NCI-H526 treated with DMSO at 0.1 percent for 48 hours (cell line): ENCODE data around the gene SRI.
"Not testable (repeated sequence)": the region's sequence is repeated elsewhere in the genome, so short reads cannot be mapped to it uniquely, and the experiment has no call there.

Experiments
- DNase-seq: peaks from one replicate; lab custom pipeline; 2025; lab: John Stamatoyannopoulos, UW

The SRI gene

GRCh38 chr7:88219781-88220747, at the start of gene SRI:
SRI (minus strand) TSS chr7:88220038; CDS start chr7:88220026, 12 bp downstream.
- peak; percentile 72 for DNase-seq

- no peak for DNase-seq
Measured at GRCh38 chr7:88269586-88269985, 49.7 kb upstream of the SRI start.

- no peak for DNase-seq
Measured at GRCh38 chr7:88268858-88269257, 49.0 kb upstream of the SRI start.

GRCh38 chr7:88268051-88268450, 48.2 kb upstream of the SRI start:
- DNase-seq: no peak

- no peak for DNase-seq
Measured at GRCh38 chr7:88267421-88267820, 47.6 kb upstream of the SRI start.

GRCh38 chr7:88264987-88265386, 45.1 kb upstream of the SRI start:
- DNase-seq: not testable (repeated sequence)

- no peak for DNase-seq
Measured at GRCh38 chr7:88262562-88262961, 42.7 kb upstream of the SRI start.

- DNase-seq: no peak
Measured at GRCh38 chr7:88260719-88261118, 40.9 kb upstream of the SRI start.

- DNase-seq: no peak
Measured at GRCh38 chr7:88259656-88260380, 40.0 kb upstream of the SRI start.

- DNase-seq: not testable (repeated sequence)
Measured at GRCh38 chr7:88258296-88258695, 38.5 kb upstream of the SRI start.

GRCh38 chr7:88256906-88257305, 37.1 kb upstream of the SRI start:
- DNase-seq: no peak

- no peak for DNase-seq
Measured at GRCh38 chr7:88254721-88255424, 35.0 kb upstream of the SRI start.

GRCh38 chr7:88253640-88254039, 33.8 kb upstream of the SRI start:
- DNase-seq: no peak

GRCh38 chr7:88244258-88244657, 24.4 kb upstream of the SRI start:
- no peak for DNase-seq

- DNase-seq: peak; percentile 42
Measured at GRCh38 chr7:88243345-88243909, 23.6 kb upstream of the SRI start.

- DNase-seq: no peak
Measured at GRCh38 chr7:88239852-88240251, 20.0 kb upstream of the SRI start.

GRCh38 chr7:88233828-88234227, 14.0 kb upstream of the SRI start:
- no peak for DNase-seq

- DNase-seq: no peak
Measured at GRCh38 chr7:88230646-88231045, 10.8 kb upstream of the SRI start.

GRCh38 chr7:88229302-88229995, 9.6 kb upstream of the SRI start:
- DNase-seq: no peak

- DNase-seq: no peak
Measured at GRCh38 chr7:88226886-88227516, 7.2 kb upstream of the SRI start.

GRCh38 chr7:88226201-88226600, 6.4 kb upstream of the SRI start:
- no peak for DNase-seq
